ENCODE measurements around the gene TMPRSS3.

TMPRSS3 gene

GRCh38 chr21:42398436-42399028 lies 2.7 kb upstream of the TMPRSS3 start:
- ATAC-seq = no peak
- TF ChIP-seq PPARA (CRISPR knock-in tag; IDR thresholded peaks at IDR 0.05; ENCODE audit: borderline replicate concordance) (no peak), ISL1 (CRISPR knock-in tag; IDR thresholded peaks at IDR 0.05) (no peak), GLIS3 (CRISPR knock-in tag; IDR thresholded peaks at IDR 0.05) (no peak), SNAI2 (CRISPR knock-in tag; IDR thresholded peaks at IDR 0.05) (no peak), RARB (CRISPR knock-in tag; IDR thresholded peaks at IDR 0.05) (no peak), BACH2 (CRISPR knock-in tag; IDR thresholded peaks at IDR 0.05; ENCODE audit: borderline replicate concordance) (no peak), TCF4 (CRISPR knock-in tag; IDR thresholded peaks at IDR 0.05; ENCODE audit: borderline replicate concordance) (no peak), CSRNP3 (CRISPR knock-in tag; IDR thresholded peaks at IDR 0.05) (no peak), OSR1 (CRISPR knock-in tag; IDR thresholded peaks at IDR 0.05) (no peak)

GRCh38 chr21:42397746-42398394 lies 2.0 kb upstream of the TMPRSS3 start:
- ATAC-seq = no peak
- no peak for TF ChIP-seq PPARA (CRISPR knock-in tag; IDR thresholded peaks at IDR 0.05; ENCODE audit: borderline replicate concordance)
- TF ChIP-seq ZFP3 (CRISPR knock-in tag; IDR thresholded peaks at IDR 0.05) = no peak
- TF ChIP-seq ZNF70 (CRISPR knock-in tag; IDR thresholded peaks at IDR 0.05) = no peak
- no peak for TF ChIP-seq CSDC2 (CRISPR knock-in tag; IDR thresholded peaks at IDR 0.05)
- no peak for TF ChIP-seq TCF4 (CRISPR knock-in tag; IDR thresholded peaks at IDR 0.05; ENCODE audit: borderline replicate concordance)
- TF ChIP-seq RARB (CRISPR knock-in tag; IDR thresholded peaks at IDR 0.05) = no peak
- no peak for TF ChIP-seq ZC3H10 (CRISPR knock-in tag; IDR thresholded peaks at IDR 0.05)
- no peak for TF ChIP-seq TOX (CRISPR knock-in tag; IDR thresholded peaks at IDR 0.05; ENCODE audit: borderline replicate concordance)
- TF ChIP-seq TSHZ2 (CRISPR knock-in tag; IDR thresholded peaks at IDR 0.05) = no peak
- no peak for TF ChIP-seq CSRNP3 (CRISPR knock-in tag; IDR thresholded peaks at IDR 0.05)

- no peak for ATAC-seq
- no peak for TF ChIP-seq TCF4 (CRISPR knock-in tag; IDR thresholded peaks at IDR 0.05; ENCODE audit: borderline replicate concordance)
- no peak for TF ChIP-seq PATZ1 (CRISPR knock-in tag; IDR thresholded peaks at IDR 0.05; ENCODE audit: borderline replicate concordance)
- no peak for TF ChIP-seq ISL1 (CRISPR knock-in tag; IDR thresholded peaks at IDR 0.05)
- TF ChIP-seq ARNTL (CRISPR knock-in tag; IDR thresholded peaks at IDR 0.05; ENCODE audit: borderline replicate concordance, low read depth) = no peak
- no peak for TF ChIP-seq CSRNP3 (CRISPR knock-in tag; IDR thresholded peaks at IDR 0.05)
- no peak for TF ChIP-seq PPARA (CRISPR knock-in tag; IDR thresholded peaks at IDR 0.05; ENCODE audit: borderline replicate concordance)
- TF ChIP-seq TOX (CRISPR knock-in tag; IDR thresholded peaks at IDR 0.05; ENCODE audit: borderline replicate concordance) = no peak
- no peak for TF ChIP-seq GLIS3 (CRISPR knock-in tag; IDR thresholded peaks at IDR 0.05)
- TF ChIP-seq CREB5 (CRISPR knock-in tag; IDR thresholded peaks at IDR 0.05; ENCODE audit: low read depth) = no peak
- TF ChIP-seq POU6F1 (CRISPR knock-in tag; IDR thresholded peaks at IDR 0.05; ENCODE audit: borderline replicate concordance, low read depth) = no peak
Measured at GRCh38 chr21:42396799-42397745, 1.2 kb upstream of the TMPRSS3 start.
